Left lung (tissue), 10 donors: ENCODE measurements around the gene COL1A1. TPM values are rescaled to one million over a fixed set of nuclear protein-coding genes. Genes with fewer than 3 reads are reported as not detected.

Experiments
- ATAC-seq: fragments of 200-7000 bp; cut with Tn5 transposase; one replicate; pipeline ENCODE4 v1.9.1; 2020; ENCODE audit warnings: moderate library complexity
- DNase-seq, 4 donors: peaks; one replicate each; pipeline ENCODE4 v3.0.0-alpha.2; 2013 to 2020
- H3K27ac ChIP-seq, 2 donors: fragments of 200-600 bp; sonication (generic) in 1 of 2; one replicate each; pipeline versions ENCODE4 v1.5.0 to v1.8.0; 2020 to 2021
- H3K27me3 ChIP-seq, 2 donors: fragments of 200-600 bp; sonication (generic) in 1 of 2; one replicate each; pipeline versions ENCODE4 v1.5.0 to v1.8.0; 2020 to 2021
- H3K36me3 ChIP-seq, 2 donors: fragments of 200-600 bp; sonication (generic) in 1 of 2; one replicate each; pipeline versions ENCODE4 v1.5.0 to v1.8.0; 2020 to 2021
- H3K4me1 ChIP-seq, 2 donors: fragments of 200-600 bp; one replicate each; pipeline ENCODE4 v1.8.0; 2021
- H3K4me3 ChIP-seq, 2 donors: fragments of 200-600 bp; sonication (generic) in 1 of 2; one replicate each; pipeline versions ENCODE4 v1.5.0 to v1.8.0; 2020 to 2021; ENCODE audit warnings: mild to moderate bottlenecking in 1 of 2
- H3K9me3 ChIP-seq, 2 donors: fragments of 200-600 bp; sonication (generic) in 1 of 2; one replicate each; pipeline versions ENCODE4 v1.5.0 to v1.8.0; 2020 to 2021
- intact Hi-C, 2 donors: fragments of 100-400 bp; cut with DNase I; formaldehyde crosslinking; loops; one replicate each; pipeline versions ENCODE4 v1.11.2 to v1.14.2; 2022
- polyA plus RNA-seq, 6 donors: library from polyadenylated mRNA; unstranded; fragments of 120-200 nt; gene quantifications; one replicate each; pipeline ENCODE4 v1.2.1, GENCODE V29; 2013; ENCODE audit not compliant: insufficient read length in 6 of 6
- total RNA-seq, 2 donors: library from RNA; stranded (reverse); fragmentation: NEBNext Ultra II Directional; extraction: Animal tissue kit (Norgen Biotek cat#: 25700); gene quantifications; one replicate each; pipeline ENCODE4 v1.2.1, GENCODE V29; 2021
- TF ChIP-seq, protein P1 (sequence below), 2 donors: fragments of 200-600 bp; sonication (generic) in 1 of 2; IDR thresholded peaks; one replicate each; pipeline versions ENCODE4 v1.5.0 to v1.8.0; 2021; ENCODE audit warnings: antibody characterized with exemption in 2 of 2
- donor health status: DM: no; HTN: yes; CAD: no.
- donor health status: DM: no; HTN: no; CAD: no.

Gene COL1A1
- total and polyA plus RNA-seq, 8 donors, result 421 to 4,830 (median 675) TPM

DNA sequence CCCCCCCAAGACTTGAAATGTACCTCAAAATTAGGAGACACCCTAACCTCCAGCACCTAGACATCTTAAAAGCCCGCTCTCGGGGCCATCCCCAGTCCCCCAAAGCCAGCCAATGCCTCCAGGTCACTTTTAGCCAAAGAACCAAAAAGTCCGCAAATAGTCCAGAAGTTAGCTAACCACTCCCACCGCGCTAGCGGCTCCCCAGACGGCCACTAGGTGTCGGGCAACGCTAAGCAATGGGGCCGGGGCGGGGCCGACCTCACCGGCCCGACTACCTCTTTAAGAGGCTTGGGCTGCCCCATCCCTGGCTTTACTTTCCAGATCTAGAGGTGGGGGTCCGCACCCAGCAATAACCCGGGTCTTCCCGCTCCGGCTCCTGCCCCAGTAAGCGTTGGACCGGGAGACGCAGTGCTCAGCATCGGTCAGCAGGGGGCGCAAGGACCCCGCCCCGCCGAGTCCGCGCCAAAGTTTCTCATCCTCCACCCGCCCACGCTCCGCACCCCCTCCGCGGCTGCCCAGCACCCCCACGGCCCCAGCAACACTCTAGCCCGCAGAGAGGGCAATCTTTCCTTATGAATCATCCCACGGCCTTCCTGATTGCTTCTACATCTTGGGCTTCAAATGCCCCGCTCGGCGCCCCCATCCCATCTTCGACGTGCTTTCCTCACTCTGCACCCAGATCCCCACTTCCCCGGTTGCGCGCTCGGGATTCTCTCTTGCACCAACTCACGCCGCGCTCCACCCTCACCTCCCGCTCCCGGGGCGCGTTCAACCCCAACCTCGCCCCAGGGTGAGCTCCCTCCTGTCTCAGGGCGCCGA lies 765 bp downstream of the COL1A1 start:
- Histone ChIP-seq H3K4me3 (peak overlapping the region; percentile 43 to 49), H3K9me3 (no peaks in the 10 kb centered on the region), H3K27ac (peak overlapping the region; percentile 65 to 88), H3K4me1 (peaks cover 0 to 29% of the 10 kb centered on the region in 2 donors), H3K36me3 (peaks cover 0 to 9% of the 10 kb centered on the region in 2 donors), H3K27me3 (peaks cover 7 to 58% of the 10 kb centered on the region in 2 donors)
- DNase-seq (peak; percentile 87 to 95 (median 94)), ATAC-seq (peak; percentile 78)
- intact Hi-C loops, result loop anchor here (5.0 kb wide), 1 partner anchor 77 kb away; no protein-coding TSS in a partner anchor
- TF ChIP-seq, protein P1, sequence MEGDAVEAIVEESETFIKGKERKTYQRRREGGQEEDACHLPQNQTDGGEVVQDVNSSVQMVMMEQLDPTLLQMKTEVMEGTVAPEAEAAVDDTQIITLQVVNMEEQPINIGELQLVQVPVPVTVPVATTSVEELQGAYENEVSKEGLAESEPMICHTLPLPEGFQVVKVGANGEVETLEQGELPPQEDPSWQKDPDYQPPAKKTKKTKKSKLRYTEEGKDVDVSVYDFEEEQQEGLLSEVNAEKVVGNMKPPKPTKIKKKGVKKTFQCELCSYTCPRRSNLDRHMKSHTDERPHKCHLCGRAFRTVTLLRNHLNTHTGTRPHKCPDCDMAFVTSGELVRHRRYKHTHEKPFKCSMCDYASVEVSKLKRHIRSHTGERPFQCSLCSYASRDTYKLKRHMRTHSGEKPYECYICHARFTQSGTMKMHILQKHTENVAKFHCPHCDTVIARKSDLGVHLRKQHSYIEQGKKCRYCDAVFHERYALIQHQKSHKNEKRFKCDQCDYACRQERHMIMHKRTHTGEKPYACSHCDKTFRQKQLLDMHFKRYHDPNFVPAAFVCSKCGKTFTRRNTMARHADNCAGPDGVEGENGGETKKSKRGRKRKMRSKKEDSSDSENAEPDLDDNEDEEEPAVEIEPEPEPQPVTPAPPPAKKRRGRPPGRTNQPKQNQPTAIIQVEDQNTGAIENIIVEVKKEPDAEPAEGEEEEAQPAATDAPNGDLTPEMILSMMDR (IDR thresholded peaks at IDR 0.05), result peak; percentile 99 to 100

DNA sequence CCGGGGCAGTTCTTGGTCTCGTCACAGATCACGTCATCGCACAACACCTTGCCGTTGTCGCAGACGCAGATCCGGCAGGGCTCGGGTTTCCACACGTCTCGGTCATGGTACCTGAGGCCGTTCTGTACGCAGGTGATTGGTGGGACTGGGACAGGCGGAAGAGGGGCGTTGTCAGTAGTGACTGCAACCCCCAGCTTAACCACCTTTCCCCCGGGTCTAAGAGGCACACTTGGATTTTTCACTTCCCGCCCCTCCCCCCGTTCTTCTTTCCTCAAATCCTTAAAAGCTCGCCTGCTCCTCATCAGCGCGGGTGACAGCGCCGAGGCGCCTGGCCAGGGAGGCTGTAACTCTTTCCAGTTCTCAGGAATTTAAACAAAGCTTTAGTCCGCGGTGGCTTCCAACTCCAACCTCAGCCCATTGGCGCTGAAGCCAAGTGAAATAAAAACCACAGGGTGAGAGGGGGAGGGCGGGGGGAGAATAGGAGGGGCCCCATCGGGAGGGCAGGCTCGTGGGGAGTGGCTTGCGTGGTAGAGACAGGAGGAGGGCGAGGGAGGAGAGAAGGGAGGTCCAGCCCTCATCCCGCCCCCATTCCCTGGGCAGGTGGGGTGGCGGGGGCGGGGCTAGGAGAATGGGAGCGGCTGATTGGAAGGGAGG lies 1.5 kb downstream of the COL1A1 start:
- Histone ChIP-seq H3K36me3 (peaks cover 0 to 16% of the 10 kb centered on the region in 2 donors), H3K27me3 (peaks cover 7 to 56% of the 10 kb centered on the region in 2 donors), H3K4me1 (peaks cover 0 to 29% of the 10 kb centered on the region in 2 donors), H3K27ac (peak overlapping the region; percentile 65 to 88), H3K4me3 (peak overlapping the region; percentile 43 to 49), H3K9me3 (no peaks in the 10 kb centered on the region)
- ATAC-seq, result peak; percentile 89
- DNase-seq, result peak; percentile 89 to 98 (median 94)
- intact Hi-C loops, result loop anchor here (5.0 kb wide), 1 partner anchor 77 kb away; no protein-coding TSS in a partner anchor
- TF ChIP-seq, protein P1 (IDR thresholded peaks at IDR 0.05), result no peak

DNA sequence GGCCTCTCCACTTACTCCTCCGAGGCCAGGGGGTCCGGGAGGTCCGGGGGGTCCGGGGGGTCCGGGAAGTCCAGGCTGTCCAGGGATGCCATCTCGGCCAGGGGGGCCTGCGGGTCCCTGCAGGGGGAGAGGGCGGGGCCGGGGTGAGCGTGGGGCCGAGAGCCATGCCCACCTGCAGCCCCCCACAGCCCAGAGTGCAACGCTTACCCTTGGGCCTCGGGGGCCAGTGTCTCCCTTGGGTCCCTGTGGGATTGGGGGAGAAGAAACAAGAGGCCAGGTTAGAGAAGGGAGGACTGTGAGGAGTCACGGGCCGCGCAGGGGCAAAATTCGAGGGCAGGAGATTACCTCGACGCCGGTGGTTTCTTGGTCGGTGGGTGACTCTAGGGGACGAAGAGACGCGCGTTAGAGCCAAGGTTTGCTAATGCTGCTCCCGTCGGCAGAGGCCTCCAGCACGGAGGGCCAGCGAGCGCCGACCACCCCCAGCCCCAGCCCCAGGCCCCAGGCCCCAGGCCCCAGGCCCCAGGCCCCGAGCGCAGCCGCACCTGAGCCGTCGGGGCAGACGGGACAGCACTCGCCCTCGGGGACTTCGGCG lies 2.1 kb downstream of the COL1A1 start:
- no peaks in the 10 kb centered on the region for H3K9me3 ChIP-seq
- intact Hi-C loops, result no loop called here
- H3K36me3 ChIP-seq, result peaks cover 0 to 18% of the 10 kb centered on the region in 2 donors
- H3K27me3 ChIP-seq, result peaks cover 7 to 53% of the 10 kb centered on the region in 2 donors
- TF ChIP-seq, protein P1 (IDR thresholded peaks at IDR 0.05), result no peak
- no peak for DNase-seq
- peak overlapping the region; percentile 43 to 49 for H3K4me3 ChIP-seq
- H3K4me1 ChIP-seq, result peaks cover 0 to 29% of the 10 kb centered on the region in 2 donors
- ATAC-seq, result no peak
- peak overlapping the region; percentile 20 to 88 for H3K27ac ChIP-seq

DNA sequence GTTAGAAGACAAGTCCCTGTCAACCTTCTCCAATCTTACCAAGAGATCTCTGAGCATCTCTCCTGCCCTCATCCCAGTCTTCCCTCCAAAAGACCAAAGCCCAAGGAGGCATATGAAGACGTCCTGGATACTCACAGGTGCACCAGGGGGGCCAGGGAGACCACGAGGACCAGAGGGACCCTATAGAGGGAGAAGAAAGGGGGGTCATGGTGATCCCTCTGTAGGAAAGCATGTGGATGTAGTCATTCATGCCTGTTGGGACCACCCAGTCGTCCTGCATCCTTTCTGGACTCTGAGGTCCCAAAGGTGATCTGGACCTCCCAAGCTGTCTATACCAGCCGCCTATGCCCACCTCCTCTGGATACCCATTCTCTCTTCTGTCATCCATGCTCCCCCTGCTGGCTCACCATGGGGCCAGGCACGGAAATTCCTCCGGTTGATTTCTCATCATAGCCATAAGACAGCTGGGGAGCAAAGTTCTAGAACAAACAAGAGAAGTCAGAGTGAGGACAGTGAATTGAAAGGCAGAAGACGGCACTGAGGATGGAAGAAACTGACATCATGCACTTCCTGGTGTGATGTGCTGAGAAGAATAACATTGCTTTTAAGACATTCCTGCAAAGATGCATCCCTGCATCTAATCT lies 3.3 kb downstream of the COL1A1 start:
- H3K9me3 ChIP-seq, result no peaks in the 10 kb centered on the region
- H3K4me3 ChIP-seq, result peak overlapping the region; percentile 43 to 49
- H3K27me3 ChIP-seq, result peaks cover 7 to 44% of the 10 kb centered on the region in 2 donors
- no peak for ATAC-seq
- intact Hi-C loops, result no loop called here
- TF ChIP-seq, protein P1 (IDR thresholded peaks at IDR 0.05), result peak; percentile 36 to 52
- H3K27ac ChIP-seq, result peak overlapping the region in 1 of 2 donors; percentile 88
- peak in 1 of 4 donors; percentile 53 for DNase-seq
- H3K36me3 ChIP-seq, result peaks cover 0 to 27% of the 10 kb centered on the region in 2 donors
- H3K4me1 ChIP-seq, result peaks cover 0 to 29% of the 10 kb centered on the region in 2 donors
